ENCODE results near the gene RDH8.
"Not testable (repeated sequence)": the region's sequence is repeated elsewhere in the genome, so short reads cannot be mapped to it uniquely, and the experiment has no call there.

The RDH8 gene

DNA sequence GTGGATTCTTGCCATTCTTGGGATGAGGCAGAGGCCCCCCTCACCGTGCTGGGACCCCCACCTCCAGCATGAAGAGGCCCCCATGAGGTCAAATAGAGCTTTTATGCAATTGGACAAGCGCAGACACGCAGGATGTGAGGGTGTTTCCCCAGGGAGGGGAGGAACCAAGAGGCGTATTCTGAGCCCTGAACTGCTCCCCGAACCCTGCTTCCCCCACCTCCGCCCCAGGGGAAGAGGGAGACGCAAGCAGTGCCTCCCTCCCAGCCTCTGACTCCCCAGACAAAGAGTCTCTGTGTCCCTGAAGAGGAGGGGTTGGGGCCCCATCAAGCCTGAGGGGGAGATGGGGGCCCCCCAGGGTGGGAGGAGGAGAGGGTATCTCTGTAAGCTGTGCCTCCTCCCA lies 1.3 kb upstream of the RDH8 start:
- no peak overlapping the region for H3K4me3 ChIP-seq (ENCODE audit: insufficient read depth, low read depth, low read length)
- peaks cover 22% of the 10 kb centered on the region for H3K4me1 ChIP-seq (ENCODE audit: control insufficient read depth, insufficient read depth, low read length)
- no peak overlapping the region for H3K27ac ChIP-seq (ENCODE audit: insufficient read depth, low read depth, low read length, poor library complexity, severe bottlenecking)
- no peaks in the 10 kb centered on the region for H3K36me3 ChIP-seq (ENCODE audit: control insufficient read depth, insufficient read depth, low read length)
- H3K27me3 ChIP-seq (ENCODE audit: control insufficient read depth, insufficient read depth, low read length, poor library complexity, severe bottlenecking): peaks cover 49% of the 10 kb centered on the region
- 56 to 65% methylated on average over 6 to 7 of the region's 7 CpGs for WGBS, 2 experiments
- no peaks in the 10 kb centered on the region for H3K9me3 ChIP-seq (ENCODE audit: control insufficient read depth, low read length)

DNA sequence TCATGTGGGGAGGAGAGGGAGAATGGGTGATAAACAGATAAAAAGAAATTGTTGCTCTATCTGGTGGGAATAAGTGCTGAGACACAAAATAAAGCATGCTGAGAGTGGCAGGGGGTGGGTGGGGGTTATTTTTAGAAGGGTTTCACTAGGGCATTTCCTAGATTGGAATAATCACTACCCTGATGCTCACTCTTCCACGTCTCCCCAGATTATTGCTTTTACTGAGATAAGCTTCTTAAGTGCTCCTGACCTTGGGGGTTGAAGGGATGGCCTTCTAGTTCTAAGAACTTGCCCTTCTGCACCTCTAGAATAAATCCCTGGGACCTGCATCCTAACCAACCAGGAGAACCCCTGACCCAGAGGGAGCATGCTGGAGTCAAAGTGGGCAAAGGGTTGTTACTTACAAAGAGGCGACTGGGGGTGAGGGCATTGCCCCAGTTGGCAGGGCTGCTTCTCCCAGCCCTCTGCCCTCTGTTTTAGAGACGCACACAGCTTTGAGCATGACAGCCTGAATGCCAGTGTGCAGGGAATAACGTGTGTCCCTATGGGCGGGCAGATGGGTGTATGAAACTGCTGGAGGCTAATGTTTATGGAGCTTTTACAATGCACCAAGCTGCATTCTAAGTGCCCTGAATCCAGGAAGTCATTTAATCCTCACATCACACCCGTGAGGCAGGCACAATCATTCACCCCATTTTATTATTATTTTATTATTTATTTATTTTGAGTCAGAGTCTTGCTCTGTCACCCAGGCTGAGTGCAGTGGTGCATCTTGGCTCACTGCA lies 743 bp downstream of the RDH8 start:
- Histone ChIP-seq H3K27ac (ENCODE audit: insufficient read depth, low read depth, low read length, poor library complexity, severe bottlenecking) (no peak overlapping the region), H3K4me1 (ENCODE audit: control insufficient read depth, insufficient read depth, low read length) (peaks cover 5% of the 10 kb centered on the region), H3K9me3 (ENCODE audit: control insufficient read depth, low read length) (no peaks in the 10 kb centered on the region), H3K36me3 (ENCODE audit: control insufficient read depth, insufficient read depth, low read length) (no peaks in the 10 kb centered on the region), H3K4me3 (ENCODE audit: insufficient read depth, low read depth, low read length) (no peak overlapping the region), H3K27me3 (ENCODE audit: control insufficient read depth, insufficient read depth, low read length, poor library complexity, severe bottlenecking) (peaks cover 40% of the 10 kb centered on the region)
- 71 to 78% methylated on average over 5 to 6 of the region's 6 CpGs for WGBS, 2 experiments

DNA sequence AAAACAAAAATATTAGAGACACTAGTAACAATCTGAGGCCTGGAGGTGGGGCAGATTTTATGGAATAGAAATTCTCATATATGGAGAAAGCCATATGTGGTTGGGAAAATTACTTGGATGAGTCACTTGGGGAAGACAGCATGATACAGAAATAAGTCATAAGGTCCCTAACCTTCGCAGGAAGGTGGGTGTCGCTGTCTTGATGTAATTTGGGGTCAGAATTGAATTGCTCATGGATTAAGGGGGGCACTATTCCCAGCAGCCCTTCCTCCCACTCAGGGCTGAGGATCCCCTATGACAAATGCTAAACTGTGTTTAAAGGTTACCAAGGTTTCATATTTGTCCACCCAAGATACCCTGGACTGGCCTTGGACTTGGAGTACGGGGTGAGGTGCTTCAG lies 5.0 kb downstream of the RDH8 start:
- Histone ChIP-seq H3K27ac (ENCODE audit: insufficient read depth, low read depth, low read length, poor library complexity, severe bottlenecking) (no peak overlapping the region), H3K36me3 (ENCODE audit: control insufficient read depth, insufficient read depth, low read length) (no peaks in the 10 kb centered on the region), H3K9me3 (ENCODE audit: control insufficient read depth, low read length) (no peaks in the 10 kb centered on the region), H3K27me3 (ENCODE audit: control insufficient read depth, insufficient read depth, low read length, poor library complexity, severe bottlenecking) (peaks cover 4% of the 10 kb centered on the region), H3K4me1 (ENCODE audit: control insufficient read depth, insufficient read depth, low read length) (no peaks in the 10 kb centered on the region), H3K4me3 (ENCODE audit: insufficient read depth, low read depth, low read length) (no peak overlapping the region)
- 88 to 94% methylated on average over 3 of the region's 3 CpGs for WGBS, 2 experiments

DNA sequence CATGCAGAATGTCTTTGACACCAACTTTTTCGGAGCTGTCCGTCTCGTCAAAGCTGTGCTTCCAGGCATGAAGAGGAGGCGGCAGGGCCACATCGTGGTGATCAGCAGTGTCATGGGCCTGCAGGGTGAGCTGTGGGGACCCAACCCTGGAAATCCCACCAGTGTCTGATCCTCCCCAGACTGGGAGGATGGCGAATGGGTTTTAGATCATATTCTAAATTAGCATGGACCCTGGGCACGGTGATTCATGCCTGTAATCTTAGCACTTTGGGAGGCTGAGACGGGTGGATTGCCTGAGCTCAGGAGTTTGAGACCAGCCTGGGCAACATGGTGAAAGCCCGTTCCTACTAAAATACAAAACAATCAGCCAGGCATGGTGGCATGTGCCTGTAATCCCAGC lies 5.5 kb downstream of the RDH8 start:
- Histone ChIP-seq H3K9me3 (ENCODE audit: control insufficient read depth, low read length) (no peaks in the 10 kb centered on the region), H3K36me3 (ENCODE audit: control insufficient read depth, insufficient read depth, low read length) (no peaks in the 10 kb centered on the region), H3K27me3 (ENCODE audit: control insufficient read depth, insufficient read depth, low read length, poor library complexity, severe bottlenecking) (peaks cover 4% of the 10 kb centered on the region), H3K27ac (ENCODE audit: insufficient read depth, low read depth, low read length, poor library complexity, severe bottlenecking) (no peak overlapping the region), H3K4me1 (ENCODE audit: control insufficient read depth, insufficient read depth, low read length) (no peaks in the 10 kb centered on the region), H3K4me3 (ENCODE audit: insufficient read depth, low read depth, low read length) (no peak overlapping the region)
- 88 to 89% methylated on average over 9 of the region's 9 CpGs for WGBS, 2 experiments

DNA sequence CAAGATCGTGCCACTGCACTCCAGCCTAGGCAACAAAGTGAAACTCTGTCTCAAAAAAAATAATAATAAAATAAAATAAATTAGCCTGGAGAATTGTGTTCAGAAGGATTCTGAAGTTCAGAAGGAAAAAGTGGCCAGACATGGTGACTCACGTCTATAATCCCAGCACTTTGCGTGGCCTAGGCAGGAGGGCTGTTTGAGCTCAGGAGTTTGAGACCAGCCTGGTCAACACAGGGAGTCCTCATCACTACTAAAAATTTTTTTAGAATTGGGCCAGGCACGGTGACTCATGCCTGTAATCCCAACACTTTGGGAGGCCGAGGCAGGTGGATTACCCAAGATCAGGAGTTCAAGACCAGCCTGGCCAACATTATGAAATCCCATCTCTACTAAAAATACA lies 6.0 kb downstream of the RDH8 start:
- Histone ChIP-seq H3K27me3 (ENCODE audit: control insufficient read depth, insufficient read depth, low read length, poor library complexity, severe bottlenecking) (no peaks in the 10 kb centered on the region), H3K27ac (ENCODE audit: insufficient read depth, low read depth, low read length, poor library complexity, severe bottlenecking) (no peak overlapping the region), H3K36me3 (ENCODE audit: control insufficient read depth, insufficient read depth, low read length) (no peaks in the 10 kb centered on the region), H3K4me1 (ENCODE audit: control insufficient read depth, insufficient read depth, low read length) (no peaks in the 10 kb centered on the region), H3K9me3 (ENCODE audit: control insufficient read depth, low read length) (no peaks in the 10 kb centered on the region), H3K4me3 (ENCODE audit: insufficient read depth, low read depth, low read length) (no peak overlapping the region)
- WGBS, 2 experiments: 88 to 94% methylated on average over 4 to 5 of the region's 5 CpGs

DNA sequence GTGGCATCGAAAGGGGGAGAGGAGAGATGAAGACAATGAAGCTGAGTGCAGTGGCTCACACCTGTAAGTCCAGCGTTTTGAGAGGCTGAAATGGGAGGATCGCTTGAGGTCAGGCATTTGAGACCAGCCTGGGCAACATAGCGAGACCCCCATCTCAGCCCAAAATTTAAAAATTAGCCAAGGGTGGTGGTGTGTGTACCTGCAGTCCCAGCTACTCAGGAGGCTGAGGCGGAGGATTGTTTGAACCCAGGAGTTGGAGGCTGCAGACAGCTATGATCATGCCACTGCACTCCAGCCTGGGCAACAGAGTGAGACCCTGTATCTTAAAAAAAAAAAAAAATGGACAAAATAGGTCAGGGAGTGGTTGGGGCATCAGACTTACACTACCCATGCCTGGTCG lies 7.6 kb downstream of the RDH8 start:
- WGBS, 2 experiments: 83 to 91% methylated on average over 6 of the region's 6 CpGs

DNA sequence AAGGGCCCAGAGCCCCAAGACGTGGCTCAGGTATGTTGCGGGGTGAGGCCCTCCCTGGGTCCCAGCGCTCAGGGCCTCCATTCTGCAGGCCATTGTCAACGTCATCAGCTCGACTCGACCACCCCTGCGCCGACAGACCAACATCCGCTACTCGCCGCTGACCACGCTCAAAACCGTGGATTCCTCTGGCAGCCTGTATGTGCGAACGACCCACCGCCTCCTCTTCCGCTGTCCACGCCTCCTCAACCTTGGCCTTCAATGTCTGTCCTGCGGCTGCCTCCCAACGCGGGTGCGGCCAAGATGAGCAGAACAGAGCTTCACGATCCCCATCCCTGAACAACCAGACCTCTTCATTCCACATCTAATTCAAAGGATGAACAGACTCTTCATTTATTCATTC lies 8.2 kb downstream of the RDH8 start:
- H3K27ac ChIP-seq (ENCODE audit: insufficient read depth, low read depth, low read length, poor library complexity, severe bottlenecking): no peak overlapping the region

More for the DNA sequence above, 7.6 kb downstream of the RDH8 start:
- no peak overlapping the region for H3K27ac ChIP-seq (ENCODE audit: insufficient read depth, low read depth, low read length, poor library complexity, severe bottlenecking)
- no peaks in the 10 kb centered on the region for H3K36me3 ChIP-seq (ENCODE audit: control insufficient read depth, insufficient read depth, low read length)
- H3K27me3 ChIP-seq (ENCODE audit: control insufficient read depth, insufficient read depth, low read length, poor library complexity, severe bottlenecking): no peaks in the 10 kb centered on the region
- H3K4me3 ChIP-seq (ENCODE audit: insufficient read depth, low read depth, low read length): no peak overlapping the region
- H3K9me3 ChIP-seq (ENCODE audit: control insufficient read depth, low read length): no peaks in the 10 kb centered on the region
- no peaks in the 10 kb centered on the region for H3K4me1 ChIP-seq (ENCODE audit: control insufficient read depth, insufficient read depth, low read length)

DNA sequence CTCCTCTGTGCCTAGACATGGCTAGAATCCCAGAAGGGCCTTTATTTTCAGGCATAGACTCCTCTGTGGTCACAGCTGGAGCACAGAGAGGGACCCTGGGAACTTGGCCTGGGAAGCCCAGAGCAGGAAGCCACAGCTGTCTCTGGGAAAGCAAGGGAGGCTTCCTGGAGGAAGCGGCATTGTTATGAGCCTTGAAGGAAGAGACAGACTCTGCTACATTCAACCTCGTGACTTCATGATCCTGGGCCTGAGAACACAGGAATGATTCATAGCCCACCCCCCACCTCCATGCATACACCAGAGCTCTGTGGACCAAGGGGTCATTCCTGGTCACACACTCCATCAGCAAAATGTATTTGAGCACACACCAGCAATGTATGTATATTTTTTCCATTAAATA lies 8.6 kb downstream of the RDH8 start:
- H3K9me3 ChIP-seq (ENCODE audit: control insufficient read depth, low read length): no peaks in the 10 kb centered on the region
- H3K27ac ChIP-seq (ENCODE audit: insufficient read depth, low read depth, low read length, poor library complexity, severe bottlenecking): no peak overlapping the region
- no peaks in the 10 kb centered on the region for H3K4me1 ChIP-seq (ENCODE audit: control insufficient read depth, insufficient read depth, low read length)
- H3K36me3 ChIP-seq (ENCODE audit: control insufficient read depth, insufficient read depth, low read length): no peaks in the 10 kb centered on the region
- WGBS, 2 experiments: 82 to 93% methylated on average over 2 of the region's 2 CpGs
- H3K27me3 ChIP-seq (ENCODE audit: control insufficient read depth, insufficient read depth, low read length, poor library complexity, severe bottlenecking): no peaks in the 10 kb centered on the region
- H3K4me3 ChIP-seq (ENCODE audit: insufficient read depth, low read depth, low read length): no peak overlapping the region

More for the DNA sequence above, 8.2 kb downstream of the RDH8 start:
- H3K9me3 ChIP-seq (ENCODE audit: control insufficient read depth, low read length): no peaks in the 10 kb centered on the region
- no peaks in the 10 kb centered on the region for H3K4me1 ChIP-seq (ENCODE audit: control insufficient read depth, insufficient read depth, low read length)
- H3K4me3 ChIP-seq (ENCODE audit: insufficient read depth, low read depth, low read length): no peak overlapping the region
- no peaks in the 10 kb centered on the region for H3K27me3 ChIP-seq (ENCODE audit: control insufficient read depth, insufficient read depth, low read length, poor library complexity, severe bottlenecking)
- H3K36me3 ChIP-seq (ENCODE audit: control insufficient read depth, insufficient read depth, low read length): no peaks in the 10 kb centered on the region
- 93% methylated on average over 23 of the region's 23 CpGs for WGBS, 2 experiments

DNA sequence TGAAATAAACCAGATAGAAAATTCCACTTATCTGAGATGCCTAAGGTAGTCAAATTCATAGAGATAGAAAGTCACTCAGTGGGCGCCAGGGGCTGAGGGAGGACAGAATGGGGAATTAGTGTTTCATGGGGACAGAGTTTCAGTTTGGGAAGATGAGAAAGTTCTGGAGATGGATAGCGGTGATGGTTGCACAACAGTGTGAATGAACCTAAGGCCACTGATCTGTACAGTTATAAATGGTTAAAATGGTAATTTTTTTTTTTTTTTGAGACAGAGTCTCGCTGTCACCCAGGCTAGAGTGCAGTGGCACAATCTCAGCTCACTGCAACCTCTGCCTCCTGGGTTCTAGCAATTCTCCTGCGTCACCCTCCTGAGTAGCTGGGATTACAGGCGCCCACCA lies 9.8 kb downstream of the RDH8 start:
- WGBS, 2 experiments: 90 to 97% methylated on average over 5 of the region's 5 CpGs
- not testable (repeated sequence) for H3K4me1 ChIP-seq (ENCODE audit: control insufficient read depth, insufficient read depth, low read length); H3K27me3 ChIP-seq (ENCODE audit: control insufficient read depth, insufficient read depth, low read length, poor library complexity, severe bottlenecking); H3K27ac ChIP-seq (ENCODE audit: insufficient read depth, low read depth, low read length, poor library complexity, severe bottlenecking); H3K4me3 ChIP-seq (ENCODE audit: insufficient read depth, low read depth, low read length); H3K9me3 ChIP-seq (ENCODE audit: control insufficient read depth, low read length); H3K36me3 ChIP-seq (ENCODE audit: control insufficient read depth, insufficient read depth, low read length)

DNA sequence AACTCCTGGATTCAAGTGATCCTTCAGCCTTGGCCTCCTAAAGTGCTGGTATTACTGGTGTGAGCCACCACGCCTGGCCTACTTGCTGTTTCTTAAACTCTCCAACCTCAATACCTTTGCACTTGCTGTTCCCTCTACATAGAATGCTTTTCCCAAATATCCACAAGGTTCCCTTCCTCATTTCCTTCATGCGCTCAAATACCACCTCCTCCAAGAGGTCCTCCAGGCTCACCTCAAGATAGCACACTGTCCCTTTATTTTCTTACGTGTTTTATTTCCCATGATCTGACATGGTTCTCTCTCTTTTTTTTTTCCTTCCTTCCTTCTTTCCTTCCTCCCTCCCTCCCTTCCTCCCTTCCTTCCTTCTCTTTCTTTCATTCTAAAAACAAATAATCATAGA lies 13.5 kb downstream of the RDH8 start:
- Histone ChIP-seq H3K9me3 (ENCODE audit: control insufficient read depth, low read length) (no peaks in the 10 kb centered on the region), H3K27me3 (ENCODE audit: control insufficient read depth, insufficient read depth, low read length, poor library complexity, severe bottlenecking) (no peaks in the 10 kb centered on the region), H3K36me3 (ENCODE audit: control insufficient read depth, insufficient read depth, low read length) (no peaks in the 10 kb centered on the region), H3K27ac (ENCODE audit: insufficient read depth, low read depth, low read length, poor library complexity, severe bottlenecking) (no peak overlapping the region), H3K4me3 (ENCODE audit: insufficient read depth, low read depth, low read length) (no peak overlapping the region), H3K4me1 (ENCODE audit: control insufficient read depth, insufficient read depth, low read length) (no peaks in the 10 kb centered on the region)
- WGBS, 2 experiments: 91 to 93% methylated on average over 3 of the region's 3 CpGs
